Measurements from ENCODE around the gene LOXL1. TPM values are rescaled to one million over a fixed set of nuclear protein-coding genes. Genes with fewer than 3 reads are reported as not detected.

The LOXL1 gene
- total RNA-seq, 2 experiments from 2014 or later, result not detected

DNA sequence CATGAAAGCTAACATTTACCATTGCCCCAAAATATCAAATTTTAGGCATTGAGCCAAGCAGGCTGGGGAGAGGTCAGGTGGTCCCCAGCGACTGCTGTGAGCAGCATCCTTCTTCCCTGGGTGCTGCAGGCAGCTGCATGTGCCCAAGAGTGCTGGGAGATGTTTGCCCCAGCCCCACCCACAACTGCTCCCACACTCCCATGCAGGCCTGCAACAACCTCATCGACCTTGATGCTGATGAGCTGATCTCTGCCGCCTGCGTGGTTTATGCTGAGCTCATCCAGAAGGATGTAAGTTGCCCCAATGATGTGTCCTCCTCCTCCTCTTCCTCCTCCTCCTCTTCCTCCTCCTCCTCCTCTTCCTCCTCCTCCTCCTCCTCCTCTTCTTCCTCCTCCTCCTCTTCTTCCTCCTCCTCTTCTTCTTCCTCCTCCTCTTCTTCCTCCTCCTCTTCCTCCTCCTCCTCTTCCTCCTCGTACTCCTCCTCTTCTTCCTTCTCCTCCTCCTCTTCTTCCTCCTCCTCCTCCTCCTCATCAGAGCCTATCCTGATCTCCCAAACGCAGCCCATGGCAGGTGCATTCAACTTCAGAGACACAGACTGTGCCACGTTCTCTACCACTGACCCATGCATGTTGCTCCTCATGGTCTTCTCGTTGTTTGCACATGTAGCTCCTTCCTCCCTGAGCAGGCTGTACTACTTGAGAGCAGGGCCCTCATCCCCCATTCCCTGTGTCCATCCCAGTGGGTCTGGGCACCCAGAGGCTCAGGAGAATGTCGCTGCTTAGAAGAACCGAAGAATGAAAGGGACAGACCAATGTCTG lies 37.8 kb upstream of the LOXL1 start:
- TF ChIP-seq EZH2phosphoT487 (IDR thresholded peaks at IDR 0.05; ENCODE audit: borderline replicate concordance, low read depth, low read length), result no peak
- TF ChIP-seq, protein P1, sequence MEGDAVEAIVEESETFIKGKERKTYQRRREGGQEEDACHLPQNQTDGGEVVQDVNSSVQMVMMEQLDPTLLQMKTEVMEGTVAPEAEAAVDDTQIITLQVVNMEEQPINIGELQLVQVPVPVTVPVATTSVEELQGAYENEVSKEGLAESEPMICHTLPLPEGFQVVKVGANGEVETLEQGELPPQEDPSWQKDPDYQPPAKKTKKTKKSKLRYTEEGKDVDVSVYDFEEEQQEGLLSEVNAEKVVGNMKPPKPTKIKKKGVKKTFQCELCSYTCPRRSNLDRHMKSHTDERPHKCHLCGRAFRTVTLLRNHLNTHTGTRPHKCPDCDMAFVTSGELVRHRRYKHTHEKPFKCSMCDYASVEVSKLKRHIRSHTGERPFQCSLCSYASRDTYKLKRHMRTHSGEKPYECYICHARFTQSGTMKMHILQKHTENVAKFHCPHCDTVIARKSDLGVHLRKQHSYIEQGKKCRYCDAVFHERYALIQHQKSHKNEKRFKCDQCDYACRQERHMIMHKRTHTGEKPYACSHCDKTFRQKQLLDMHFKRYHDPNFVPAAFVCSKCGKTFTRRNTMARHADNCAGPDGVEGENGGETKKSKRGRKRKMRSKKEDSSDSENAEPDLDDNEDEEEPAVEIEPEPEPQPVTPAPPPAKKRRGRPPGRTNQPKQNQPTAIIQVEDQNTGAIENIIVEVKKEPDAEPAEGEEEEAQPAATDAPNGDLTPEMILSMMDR (conservative IDR thresholded peaks at IDR 0.05; ENCODE audit: low read length), result no peak
- ChIA-PET POLR2A (no interaction called here), CTCF (ENCODE audit: unreplicated experiment) (no interaction called here)
- H3K9me2 ChIP-seq (ENCODE audit: insufficient read depth, low read length), result no peaks in the 10 kb centered on the region
- H4K20me1 ChIP-seq (ENCODE audit: insufficient read depth, low read length), result no peaks in the 10 kb centered on the region
- no peak overlapping the region for H3K4me3 ChIP-seq (ENCODE audit: low read depth, low read length, poor library complexity, severe bottlenecking)
- BruUV-seq (replicated peaks), result no TSS peak
- no peaks in the 10 kb centered on the region for H3K9me3 ChIP-seq (ENCODE audit: low read length)
- H3K36me3 ChIP-seq (ENCODE audit: insufficient read depth, low read length), result no peaks in the 10 kb centered on the region
- H3K4me2 ChIP-seq (ENCODE audit: low read length), result no peak overlapping the region
- intact Hi-C loops (cut with micrococcal nuclease; ENCODE audit: unreplicated experiment), result no loop called here
- no peaks in the 10 kb centered on the region for H3K79me2 ChIP-seq (ENCODE audit: insufficient read depth, low read depth, low read length)
- no peak for DNase-seq (ENCODE audit: low spot score)
- no peak overlapping the region for H3K27ac ChIP-seq (ENCODE audit: low read depth, low read length, poor library complexity, severe bottlenecking)
- no peaks in the 10 kb centered on the region for H3K4me1 ChIP-seq (ENCODE audit: insufficient read depth, low read length, poor library complexity, severe bottlenecking)
- no peak overlapping the region for H2AFZ ChIP-seq (ENCODE audit: low read length)

DNA sequence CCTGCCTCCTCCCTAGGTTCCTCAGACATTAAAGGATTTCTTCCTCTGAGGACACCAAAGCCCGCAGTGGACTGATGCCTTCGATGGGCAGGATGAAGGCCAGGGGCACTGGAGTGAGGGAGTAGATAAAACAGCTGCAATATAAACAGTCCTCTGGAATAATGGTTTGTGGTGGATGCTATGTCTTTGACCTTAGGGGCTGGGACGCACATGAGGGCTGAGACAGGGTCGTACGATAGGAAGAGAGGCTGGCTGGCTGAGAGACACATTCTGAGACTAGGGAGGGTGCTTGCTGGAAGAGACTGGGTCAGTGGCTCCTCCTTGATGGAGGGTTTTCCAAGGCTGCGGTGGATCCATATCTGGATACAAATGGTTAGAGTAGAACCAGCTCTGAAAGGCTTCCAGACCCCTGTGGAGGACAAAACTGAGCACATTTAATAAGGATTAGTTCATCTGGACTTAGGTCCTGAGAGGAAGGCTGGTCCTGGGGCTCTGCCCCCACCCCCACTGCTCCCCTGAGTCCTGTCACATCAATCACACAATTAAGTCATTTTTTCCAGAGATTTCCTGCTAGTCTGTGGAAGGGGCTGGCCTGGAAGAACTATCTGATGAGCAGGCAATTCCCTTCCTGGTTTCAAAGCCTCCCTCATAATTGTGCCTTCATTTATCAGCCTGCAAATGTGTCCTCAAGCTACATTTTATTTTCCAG lies 37.1 kb upstream of the LOXL1 start:
- Histone ChIP-seq H4K20me1 (ENCODE audit: insufficient read depth, low read length) (no peaks in the 10 kb centered on the region), H3K27ac (ENCODE audit: low read depth, low read length, poor library complexity, severe bottlenecking) (no peak overlapping the region), H3K9me2 (ENCODE audit: insufficient read depth, low read length) (no peaks in the 10 kb centered on the region), H3K9me3 (ENCODE audit: low read length) (no peaks in the 10 kb centered on the region), H3K36me3 (ENCODE audit: insufficient read depth, low read length) (no peaks in the 10 kb centered on the region), H2AFZ (ENCODE audit: low read length) (no peak overlapping the region), H3K4me3 (ENCODE audit: low read depth, low read length, poor library complexity, severe bottlenecking) (no peak overlapping the region), H3K4me2 (ENCODE audit: low read length) (no peak overlapping the region), H3K79me2 (ENCODE audit: insufficient read depth, low read depth, low read length) (no peaks in the 10 kb centered on the region), H3K4me1 (ENCODE audit: insufficient read depth, low read length, poor library complexity, severe bottlenecking) (no peaks in the 10 kb centered on the region)
- DNase-seq (ENCODE audit: low spot score), result no peak
- no peak for TF ChIP-seq EZH2phosphoT487 (IDR thresholded peaks at IDR 0.05; ENCODE audit: borderline replicate concordance, low read depth, low read length)
- TF ChIP-seq, protein P1 (conservative IDR thresholded peaks at IDR 0.05; ENCODE audit: low read length), result no peak
- BruUV-seq (replicated peaks), result no TSS peak
- ChIA-PET CTCF (ENCODE audit: unreplicated experiment) (no interaction called here), POLR2A (interaction anchor here (0.5 kb wide), 1 partner anchor 462 kb away, joined by 3 read pairs; no protein-coding TSS in a partner anchor)
- intact Hi-C loops (cut with micrococcal nuclease; ENCODE audit: unreplicated experiment), result no loop called here

DNA sequence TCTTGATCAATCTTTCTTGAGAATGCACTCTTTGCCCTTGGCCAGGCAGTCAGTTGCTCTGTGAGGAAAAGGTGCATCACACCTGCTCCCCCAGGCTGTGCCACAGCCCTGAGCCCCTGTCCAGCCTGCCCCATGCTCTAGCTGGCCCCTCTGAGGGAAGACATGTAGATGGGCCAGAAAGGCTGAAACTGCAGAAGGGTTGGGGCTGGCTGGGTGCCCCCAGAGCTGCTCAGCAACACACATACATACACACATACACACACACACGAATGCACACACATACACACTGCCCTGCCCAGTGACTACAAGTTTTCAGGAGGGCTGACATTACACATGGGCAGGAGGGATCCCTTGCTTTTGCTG lies 36.5 kb upstream of the LOXL1 start:
- Histone ChIP-seq H3K27ac (ENCODE audit: low read depth, low read length, poor library complexity, severe bottlenecking) (no peak overlapping the region), H3K9me3 (ENCODE audit: low read length) (no peaks in the 10 kb centered on the region), H4K20me1 (ENCODE audit: insufficient read depth, low read length) (no peaks in the 10 kb centered on the region), H3K4me1 (ENCODE audit: insufficient read depth, low read length, poor library complexity, severe bottlenecking) (no peaks in the 10 kb centered on the region), H3K9me2 (ENCODE audit: insufficient read depth, low read length) (no peaks in the 10 kb centered on the region), H3K36me3 (ENCODE audit: insufficient read depth, low read length) (no peaks in the 10 kb centered on the region), H2AFZ (ENCODE audit: low read length) (no peak overlapping the region), H3K4me3 (ENCODE audit: low read depth, low read length, poor library complexity, severe bottlenecking) (no peak overlapping the region), H3K79me2 (ENCODE audit: insufficient read depth, low read depth, low read length) (no peaks in the 10 kb centered on the region), H3K4me2 (ENCODE audit: low read length) (no peak overlapping the region)
- ChIA-PET POLR2A (interaction anchor here (0.5 kb wide), 1 partner anchor 463 kb away, joined by 3 read pairs; no protein-coding TSS in a partner anchor), CTCF (ENCODE audit: unreplicated experiment) (no interaction called here)
- no peak for DNase-seq (ENCODE audit: low spot score)
- TF ChIP-seq EZH2phosphoT487 (IDR thresholded peaks at IDR 0.05; ENCODE audit: borderline replicate concordance, low read depth, low read length), result no peak
- TF ChIP-seq, protein P1 (conservative IDR thresholded peaks at IDR 0.05; ENCODE audit: low read length), result no peak
- intact Hi-C loops (cut with micrococcal nuclease; ENCODE audit: unreplicated experiment), result no loop called here
- no TSS peak for BruUV-seq (replicated peaks)
